Amniotic stem cell (primary cell): Measurements from ENCODE around the gene PTPRK.

Experiments
- DNase-seq: peaks from one replicate; lab custom pipeline; 2025; lab: John Stamatoyannopoulos, UW

PTPRK gene

GRCh38 chr6:128389820-128390534 is 130.4 kb downstream of the PTPRK start:
- no peak for DNase-seq

- DNase-seq: no peak
Observed at GRCh38 chr6:128388380-128388779, 132.0 kb downstream of the PTPRK start.

DNA sequence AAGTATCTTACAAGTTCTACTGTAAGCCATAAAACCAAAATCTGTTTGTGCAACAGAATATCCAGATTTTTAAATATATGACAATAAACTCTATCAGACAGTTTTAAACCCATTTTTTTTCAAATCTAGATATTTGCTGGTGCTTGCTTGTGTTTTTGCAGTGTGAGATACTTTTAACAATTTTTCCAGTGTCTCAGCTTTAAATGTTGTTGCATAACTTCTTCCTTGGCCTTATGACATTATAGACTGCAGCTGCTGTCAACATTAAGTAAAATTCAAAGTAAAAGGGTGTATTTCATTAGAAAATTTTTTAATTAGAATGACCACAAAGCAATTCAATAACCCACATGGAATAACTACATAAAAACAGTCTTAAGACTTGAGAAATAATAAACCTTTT is 139.5 kb downstream of the PTPRK start:
- DNase-seq: no peak

- no peak for DNase-seq
Observed at GRCh38 chr6:128379577-128379976, 140.8 kb downstream of the PTPRK start.

DNA sequence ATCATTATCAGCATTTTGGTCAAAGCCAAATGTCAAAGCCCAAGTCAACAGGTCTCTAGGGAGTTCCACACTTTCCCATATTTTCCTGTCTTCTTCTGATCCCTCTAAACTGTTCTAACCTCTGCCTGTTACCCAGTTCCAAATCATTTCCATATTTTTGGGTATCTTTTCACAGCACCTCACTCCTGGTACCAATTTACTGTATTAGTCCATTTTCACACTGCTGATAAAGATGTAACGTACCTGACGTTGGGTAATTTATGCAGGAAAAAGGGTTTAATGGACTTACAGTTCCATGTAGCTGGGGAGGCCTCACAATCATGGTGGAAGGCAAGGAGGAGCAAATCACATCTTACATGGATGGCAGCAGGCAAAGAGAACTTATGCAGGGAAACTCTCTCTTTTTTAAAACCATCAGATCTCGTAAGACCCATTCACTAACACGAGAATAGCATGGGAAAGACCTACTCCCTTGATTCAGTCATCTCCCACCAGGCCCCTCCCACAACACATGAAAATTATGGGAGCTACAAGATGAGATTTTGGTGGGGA is 143.4 kb downstream of the PTPRK start:
- no peak for DNase-seq

DNA sequence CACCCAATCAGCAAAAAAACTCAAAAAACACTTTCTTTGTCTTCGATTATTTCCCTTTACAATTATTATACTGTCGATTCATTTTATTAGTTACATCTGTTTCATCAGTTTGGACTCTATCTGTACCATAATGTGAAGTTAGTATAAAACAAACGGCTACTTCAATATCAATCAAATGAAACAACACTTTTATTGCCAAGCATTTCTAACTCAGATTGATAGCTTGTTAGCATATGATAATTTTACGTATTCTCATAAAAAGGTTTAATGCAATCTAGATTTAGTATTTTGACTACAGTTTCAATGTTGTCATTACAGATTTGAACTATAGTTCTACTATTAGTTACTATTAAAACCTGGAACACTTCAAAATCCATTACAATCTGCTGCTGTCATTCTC is 149.3 kb downstream of the PTPRK start:
- no peak for DNase-seq

- DNase-seq: peak; percentile 14
Observed at GRCh38 chr6:128370072-128370471, 150.3 kb downstream of the PTPRK start.

DNA sequence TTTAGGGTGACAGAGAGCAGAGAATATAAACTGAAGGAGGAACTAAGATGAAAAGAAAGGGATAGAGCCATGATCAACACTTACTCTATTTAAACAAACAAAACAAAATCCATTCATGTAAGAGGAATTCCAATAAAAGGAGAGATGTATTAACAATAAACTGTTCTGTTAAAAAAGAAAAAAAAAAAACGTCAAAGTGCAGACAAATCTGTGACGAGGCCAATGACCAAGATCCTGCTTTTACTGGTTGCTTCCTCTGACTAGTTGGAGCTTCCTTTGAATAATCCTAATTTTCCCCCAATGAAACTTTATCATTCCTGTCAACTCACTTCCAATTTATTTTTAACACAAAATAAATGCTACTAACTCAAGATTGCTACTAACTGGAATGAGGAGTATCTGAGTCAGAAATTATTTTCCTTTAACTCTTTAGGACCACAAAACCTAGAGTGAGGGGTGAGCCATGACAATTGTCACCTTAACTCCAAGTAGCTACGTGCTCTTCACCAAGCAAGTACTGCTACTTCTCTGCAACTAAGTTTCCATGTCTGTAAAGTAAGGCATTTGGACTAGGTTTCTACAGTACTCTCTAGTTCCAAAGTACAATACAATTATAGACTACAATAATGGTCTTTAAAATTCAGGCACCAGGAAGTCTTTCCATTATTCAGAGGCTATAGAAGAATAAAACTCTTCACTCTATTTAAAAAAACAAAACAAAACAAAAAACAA is 152.0 kb downstream of the PTPRK start:
- DNase-seq: no peak

DNA sequence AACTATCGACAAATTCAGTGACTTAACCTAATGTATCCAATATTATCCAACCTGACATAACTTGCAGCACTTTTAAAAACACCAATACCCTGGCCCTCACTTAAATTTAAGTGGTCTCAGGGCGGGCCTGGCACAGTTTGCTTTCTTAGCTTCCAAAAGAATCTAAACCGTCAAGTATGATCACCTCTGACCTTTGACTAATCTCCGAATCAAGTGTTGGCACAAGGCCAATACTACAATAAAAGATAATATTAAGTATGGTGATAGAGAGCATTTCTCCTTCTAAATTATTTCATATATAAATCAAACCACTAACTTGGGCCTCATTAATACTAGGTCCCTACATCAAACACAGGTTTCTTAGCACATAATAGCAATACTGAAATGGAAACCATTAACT is 153.0 kb downstream of the PTPRK start:
- DNase-seq: no peak

DNA sequence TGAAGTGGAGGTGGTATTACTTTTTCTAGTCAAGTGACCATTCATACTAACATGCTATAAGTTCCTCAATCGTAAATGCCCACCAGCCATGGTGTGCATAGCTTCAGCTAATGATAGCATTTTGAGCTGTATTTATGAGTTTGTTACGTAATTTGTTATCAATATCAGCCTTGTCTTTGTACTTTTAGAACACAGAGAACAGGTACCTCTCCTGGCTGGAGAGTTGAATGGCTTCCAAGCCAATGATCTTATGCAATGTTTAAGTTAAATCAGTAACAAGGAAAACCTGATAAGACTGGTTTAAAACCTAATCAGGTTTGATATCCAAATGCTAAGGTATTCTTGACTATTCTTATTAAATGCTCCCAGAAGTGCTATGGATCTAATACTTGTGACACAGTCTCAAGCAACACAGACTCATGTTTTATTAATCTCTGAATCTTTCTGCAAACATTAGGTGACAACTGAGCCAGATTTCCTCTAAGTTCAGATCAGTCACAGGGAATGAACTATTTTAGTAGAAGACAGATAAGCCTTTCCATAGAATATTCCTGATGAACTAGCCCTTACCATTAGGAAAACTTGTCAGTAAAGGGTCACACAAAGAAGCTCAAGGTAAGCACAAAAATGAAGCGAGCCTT is 154.8 kb downstream of the PTPRK start:
- DNase-seq: no peak

- no peak for DNase-seq
Observed at GRCh38 chr6:128364766-128365519, 155.5 kb downstream of the PTPRK start.

DNA sequence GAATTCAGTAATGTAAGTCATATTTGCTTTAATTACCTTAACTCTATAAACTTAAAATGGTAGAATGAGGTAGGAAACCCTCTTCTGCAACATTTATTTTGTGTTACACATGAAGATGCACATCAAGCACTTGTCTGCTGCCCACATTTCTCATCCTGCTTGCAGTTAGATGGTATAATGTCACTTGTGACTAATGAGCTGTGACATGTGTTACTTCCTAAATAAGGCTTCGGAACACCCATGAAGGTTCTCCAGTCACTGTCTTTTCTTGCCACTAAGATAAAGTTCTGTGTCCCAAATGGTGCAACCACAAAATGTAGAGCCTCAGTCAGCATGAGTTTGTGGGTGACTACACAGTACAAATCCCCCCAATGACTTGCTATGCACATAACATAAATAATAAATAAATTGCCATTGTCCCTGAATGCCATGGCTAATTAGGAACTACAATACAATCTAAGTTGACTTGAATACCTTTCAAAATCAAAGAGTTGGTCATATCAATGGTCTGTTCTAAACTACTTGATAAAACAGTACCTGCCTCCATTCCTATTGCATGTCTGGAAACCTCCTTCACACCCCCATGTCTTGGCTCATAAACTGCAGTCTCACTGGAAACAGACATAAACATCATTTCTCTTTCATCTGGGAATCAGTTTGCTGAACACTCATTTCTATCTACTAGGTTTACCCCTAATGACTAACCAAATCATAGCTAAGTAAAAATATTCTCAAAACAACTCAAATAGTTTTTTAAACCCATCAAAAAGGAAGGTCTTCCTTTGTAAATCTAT is 157.2 kb downstream of the PTPRK start:
- no peak for DNase-seq

GRCh38 chr6:128361378-128361777 is 159.0 kb downstream of the PTPRK start:
- DNase-seq: no peak

GRCh38 chr6:128358244-128358776 is 162.1 kb downstream of the PTPRK start:
- no peak for DNase-seq

GRCh38 chr6:128357392-128358130 is 162.8 kb downstream of the PTPRK start:
- no peak for DNase-seq

- DNase-seq: no peak
Observed at GRCh38 chr6:128352366-128352765, 168.0 kb downstream of the PTPRK start.

DNA sequence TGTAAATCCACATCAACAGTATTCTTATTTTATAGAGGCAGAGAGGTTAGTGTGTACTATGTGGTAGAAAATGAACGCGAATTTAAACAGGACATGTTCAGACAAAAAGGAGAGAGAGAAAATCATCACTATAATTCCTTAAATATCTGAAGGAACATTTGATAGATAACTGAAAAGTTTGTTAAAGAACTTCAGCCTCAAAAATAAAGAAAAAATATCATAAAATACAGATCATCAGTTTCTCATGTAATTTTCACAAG is 169.2 kb downstream of the PTPRK start:
- DNase-seq: no peak

DNA sequence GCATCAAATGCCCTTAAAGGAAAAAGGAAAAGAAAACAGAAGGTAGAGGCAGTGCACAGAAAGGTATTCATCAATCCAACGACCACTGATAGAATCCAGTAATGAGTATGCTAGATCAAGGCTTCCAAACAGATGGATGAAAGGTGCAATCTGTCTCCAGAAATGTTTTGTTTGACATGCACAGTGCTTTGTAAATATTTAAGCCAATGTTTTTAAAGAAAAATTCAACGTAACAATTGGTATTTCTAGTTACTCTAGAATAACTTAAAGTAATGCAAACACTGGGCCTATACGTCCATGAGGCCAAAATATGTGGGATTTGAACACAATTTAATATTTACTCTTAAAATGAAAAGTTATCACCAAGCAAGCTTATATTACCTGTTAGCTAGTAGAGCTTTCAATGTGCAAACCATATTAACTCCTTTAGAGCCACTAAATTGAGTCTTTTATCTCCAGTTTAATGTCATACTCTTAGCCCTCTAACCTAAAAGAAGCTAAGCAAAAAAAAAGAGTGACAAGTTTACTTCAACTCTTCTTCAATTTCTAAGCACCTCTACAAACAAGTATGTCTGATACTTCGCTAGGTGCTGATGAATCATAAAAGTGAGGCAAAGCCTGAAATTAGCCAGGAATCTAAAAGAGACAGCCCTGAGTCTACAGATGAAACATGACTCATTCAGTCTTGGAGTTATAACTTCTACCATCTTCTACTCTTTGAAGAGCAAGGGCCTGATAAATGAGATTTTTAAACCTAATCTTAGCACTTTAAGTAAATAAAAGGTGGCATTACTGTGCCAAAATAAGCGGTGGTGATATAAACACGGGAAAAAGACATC is 169.8 kb downstream of the PTPRK start:
- no peak for DNase-seq

DNA sequence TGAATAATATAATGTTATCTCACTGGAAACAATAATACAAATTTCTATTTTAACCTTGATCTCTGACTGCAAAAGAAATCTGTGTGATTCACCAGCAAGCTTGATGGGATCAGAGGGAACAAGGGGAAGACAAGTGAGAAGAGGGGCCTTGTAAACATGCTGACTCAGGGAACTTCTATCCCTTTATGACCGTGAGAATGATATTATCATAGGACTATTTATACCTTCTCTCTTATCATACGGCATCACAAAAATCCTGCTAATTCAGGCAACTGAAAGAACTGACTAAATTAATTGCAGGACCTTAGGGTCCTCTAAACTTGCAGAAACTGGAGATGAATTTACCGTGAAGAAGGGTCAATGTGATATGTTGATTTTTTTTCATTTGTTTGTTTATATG is 173.3 kb downstream of the PTPRK start:
- DNase-seq: no peak

- no peak for DNase-seq
Observed at GRCh38 chr6:128346569-128346968, 173.8 kb downstream of the PTPRK start.
